Testis (tissue), 3 donors: ENCODE measurements around the gene ZCCHC2. TPM values are rescaled to one million over a fixed set of nuclear protein-coding genes. Genes with fewer than 3 reads are reported as not detected.

Experiments used
- DNase-seq: peaks from one replicate; pipeline ENCODE4 v3.0.0-alpha.2; 2019
- H3K27ac ChIP-seq, 2 donors: fragments of 200-600 bp; sonication (generic); one replicate each; pipeline ENCODE4 v1.5.1; 2019
- H3K27me3 ChIP-seq: fragments of 200-600 bp; sonication (generic); one replicate; pipeline ENCODE4 v1.5.1; 2019
- H3K36me3 ChIP-seq: fragments of 200-600 bp; sonication (generic); one replicate; pipeline ENCODE4 v1.5.1; 2017; ENCODE audit warnings: low read depth; ENCODE audit errors: missing control alignments
- H3K4me1 ChIP-seq: fragments of 200-600 bp; sonication (generic); one replicate; pipeline ENCODE4 v1.5.1; 2019
- H3K4me3 ChIP-seq, 2 donors: fragments of 200-600 bp; sonication (generic); one replicate each; pipeline ENCODE4 v1.5.1; 2017 to 2019
- H3K9me3 ChIP-seq: fragments of 200-600 bp; sonication (generic); one replicate; pipeline ENCODE4 v1.5.1; 2017
- POLR2A ChIP-seq: fragments of 450-650 bp; IDR thresholded peaks from one replicate; pipeline ENCODE4 v1.6.1; 2017; ENCODE audit warnings: antibody characterized with exemption, mild to moderate bottlenecking, moderate library complexity
- WGBS, 2 donors: methylation state at CpG; one replicate each; pipeline ENCODE4 v1.1.5; 2018; 5-methylcytosine and 5-hydroxymethylcytosine counted together
- intact Hi-C: fragments of 100-400 bp; cut with DNase I; formaldehyde crosslinking; loops from one replicate; pipeline ENCODE4 v1.15.1; 2023; ENCODE audit warnings: low total_unique reads
- polyA plus RNA-seq: library from polyadenylated mRNA; stranded (reverse); fragments of 350-450 nt; fragmentation: Illumina TruSeq; extraction: RNeasy Lipid Tissue Mini Kit (QIAGEN cat#74804); gene quantifications from one replicate; pipeline ENCODE4 v1.2.3, GENCODE V29; 2014; ENCODE audit warnings: low read depth, low replicate concordance; ENCODE audit not compliant: insufficient read depth
- total RNA-seq, 2 donors: library from RNA; depleted of rRNA; stranded (reverse); fragments of >200 nt; gene quantifications; one replicate each; pipeline ENCODE4 v1.2.3, GENCODE V29; 2016
- TF ChIP-seq, protein P1 (sequence below), 3 experiments: fragments of 450-650 bp in 2 of 3; fragments of 200-600 bp in 1 of 3; sonication (generic) in 1 of 3; IDR thresholded peaks; one replicate each; pipeline ENCODE4 v1.5.1; 2016 to 2019; ENCODE audit warnings: antibody characterized with exemption in 3 of 3, mild to moderate bottlenecking in 2 of 3, moderate library complexity in 1 of 3

The ZCCHC2 gene
- total and polyA plus RNA-seq, 3 donors from 2014 or later: 46.2 to 56.9 (median 51.6) TPM

DNA sequence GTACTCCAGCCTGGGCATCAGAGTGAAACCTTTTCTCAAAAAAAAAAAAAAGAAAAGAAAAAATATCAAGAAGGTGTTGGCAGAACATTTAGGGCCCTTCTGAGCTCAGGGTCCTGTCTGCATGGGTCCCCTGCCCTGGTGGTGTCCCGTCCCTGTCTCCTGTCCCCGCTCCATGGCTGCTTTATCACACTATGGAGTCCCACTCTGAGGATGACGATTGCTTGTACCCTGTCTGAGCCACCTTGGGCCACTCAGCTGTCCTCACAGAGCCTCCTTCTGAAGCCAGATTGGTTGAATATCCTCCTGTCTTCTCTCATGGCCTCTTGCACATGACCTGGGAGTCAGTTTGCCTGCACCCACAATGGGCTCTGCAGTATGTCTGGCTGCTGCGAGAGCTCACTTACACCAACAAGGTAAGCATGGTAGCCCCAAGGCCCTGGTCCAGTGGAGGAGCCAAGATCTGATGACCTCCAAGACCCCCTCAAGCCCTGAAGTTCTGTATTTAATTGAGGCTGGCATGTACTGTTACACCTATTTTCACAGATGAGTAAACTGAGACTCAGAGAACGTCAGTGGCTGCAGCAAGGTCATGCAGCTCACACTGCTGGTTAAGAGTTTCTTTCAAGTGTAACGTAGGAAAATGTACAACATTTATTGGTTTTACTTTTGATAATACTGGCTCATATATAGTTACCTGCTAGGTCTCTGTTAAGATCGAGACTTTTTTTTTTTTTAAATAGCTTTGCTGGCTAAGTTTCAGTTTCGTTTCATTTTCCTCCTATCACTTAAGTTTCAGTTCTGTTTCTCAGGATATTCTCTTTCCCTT lies 16.9 kb upstream of the ZCCHC2 start:
- H3K27ac ChIP-seq: peak overlapping the region in 1 of 2 donors; percentile 50
- H3K36me3 ChIP-seq: no peaks in the 10 kb centered on the region
- H3K4me3 ChIP-seq: peak overlapping the region; percentile 0 to 36
- WGBS, 2 donors: 64 to 65% methylated on average over 8 of the region's 8 CpGs
- no peaks in the 10 kb centered on the region for H3K4me1 ChIP-seq
- intact Hi-C loops: no loop called here
- no peak for TF ChIP-seq POLR2A
- TF ChIP-seq, protein P1, sequence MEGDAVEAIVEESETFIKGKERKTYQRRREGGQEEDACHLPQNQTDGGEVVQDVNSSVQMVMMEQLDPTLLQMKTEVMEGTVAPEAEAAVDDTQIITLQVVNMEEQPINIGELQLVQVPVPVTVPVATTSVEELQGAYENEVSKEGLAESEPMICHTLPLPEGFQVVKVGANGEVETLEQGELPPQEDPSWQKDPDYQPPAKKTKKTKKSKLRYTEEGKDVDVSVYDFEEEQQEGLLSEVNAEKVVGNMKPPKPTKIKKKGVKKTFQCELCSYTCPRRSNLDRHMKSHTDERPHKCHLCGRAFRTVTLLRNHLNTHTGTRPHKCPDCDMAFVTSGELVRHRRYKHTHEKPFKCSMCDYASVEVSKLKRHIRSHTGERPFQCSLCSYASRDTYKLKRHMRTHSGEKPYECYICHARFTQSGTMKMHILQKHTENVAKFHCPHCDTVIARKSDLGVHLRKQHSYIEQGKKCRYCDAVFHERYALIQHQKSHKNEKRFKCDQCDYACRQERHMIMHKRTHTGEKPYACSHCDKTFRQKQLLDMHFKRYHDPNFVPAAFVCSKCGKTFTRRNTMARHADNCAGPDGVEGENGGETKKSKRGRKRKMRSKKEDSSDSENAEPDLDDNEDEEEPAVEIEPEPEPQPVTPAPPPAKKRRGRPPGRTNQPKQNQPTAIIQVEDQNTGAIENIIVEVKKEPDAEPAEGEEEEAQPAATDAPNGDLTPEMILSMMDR (IDR thresholded peaks at IDR 0.05): no peak
- no peaks in the 10 kb centered on the region for H3K27me3 ChIP-seq
- no peaks in the 10 kb centered on the region for H3K9me3 ChIP-seq
- no peak for DNase-seq

DNA sequence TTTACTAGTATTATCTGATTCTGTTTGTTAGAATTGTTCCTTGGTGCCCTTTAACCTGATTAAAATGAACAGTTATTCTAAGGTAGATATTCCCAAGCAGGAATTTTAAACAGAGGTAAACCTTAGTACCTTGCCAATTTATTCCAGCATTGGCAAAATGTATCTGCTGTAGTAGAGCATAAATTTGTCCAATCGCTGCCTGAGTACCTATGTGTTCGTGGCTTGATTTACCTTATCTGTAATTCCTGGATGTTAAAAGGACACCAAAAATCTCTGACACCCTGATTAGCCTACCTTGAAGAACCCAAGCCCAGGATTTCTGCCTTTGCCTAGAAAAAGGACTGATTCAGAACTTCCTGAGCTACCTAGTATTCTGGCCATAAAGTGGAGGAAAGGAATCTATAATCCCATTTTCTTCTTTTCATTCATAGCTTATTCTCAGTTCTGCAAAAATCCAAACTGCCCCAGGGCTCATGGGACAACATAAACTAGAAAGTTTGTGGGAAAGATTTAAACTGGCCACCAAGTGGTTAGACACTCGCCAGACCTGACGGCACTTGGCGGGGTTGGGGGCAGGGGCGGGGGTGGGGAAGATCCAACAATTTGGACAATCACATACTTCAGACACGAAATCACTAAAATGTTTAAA lies 16.2 kb upstream of the ZCCHC2 start:
- no peaks in the 10 kb centered on the region for H3K9me3 ChIP-seq
- H3K27ac ChIP-seq: peak overlapping the region in 1 of 2 donors; percentile 50
- peak overlapping the region; percentile 0 to 36 for H3K4me3 ChIP-seq
- no peak for DNase-seq
- H3K36me3 ChIP-seq: no peaks in the 10 kb centered on the region
- TF ChIP-seq POLR2A: no peak
- TF ChIP-seq, protein P1 (IDR thresholded peaks at IDR 0.05): no peak
- no peaks in the 10 kb centered on the region for H3K4me1 ChIP-seq
- WGBS, 2 donors: 58 to 65% methylated on average over 7 of the region's 7 CpGs
- H3K27me3 ChIP-seq: no peaks in the 10 kb centered on the region
- intact Hi-C loops: no loop called here

DNA sequence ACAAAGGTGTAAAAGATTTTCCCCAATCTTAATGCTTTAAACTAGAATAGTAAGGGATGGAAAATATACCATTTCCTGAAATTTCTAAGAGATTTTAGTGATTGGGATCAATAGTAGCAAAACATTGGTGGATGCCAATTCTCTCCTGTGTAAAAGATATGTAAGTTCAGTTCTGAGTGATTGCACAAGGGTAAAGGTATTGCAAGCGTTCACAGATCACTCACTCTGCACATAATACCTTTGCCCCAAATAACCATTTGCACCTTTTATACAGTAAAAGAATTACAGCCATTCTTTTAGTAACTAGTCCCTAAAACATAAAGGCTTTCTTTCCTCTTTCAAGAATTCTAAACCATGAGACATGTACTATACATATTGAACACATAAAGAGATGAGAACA lies 13.0 kb upstream of the ZCCHC2 start:
- H3K9me3 ChIP-seq: no peaks in the 10 kb centered on the region
- intact Hi-C loops: no loop called here
- H3K4me1 ChIP-seq: no peaks in the 10 kb centered on the region
- H3K4me3 ChIP-seq: no peak overlapping the region
- no peak overlapping the region for H3K27ac ChIP-seq
- no peak for DNase-seq
- 92 to 96% methylated on average over 1 of the region's 1 CpG for WGBS, 2 donors
- no peaks in the 10 kb centered on the region for H3K27me3 ChIP-seq
- H3K36me3 ChIP-seq: no peaks in the 10 kb centered on the region
- TF ChIP-seq, protein P1 (IDR thresholded peaks at IDR 0.05): no peak
- TF ChIP-seq POLR2A: no peak

DNA sequence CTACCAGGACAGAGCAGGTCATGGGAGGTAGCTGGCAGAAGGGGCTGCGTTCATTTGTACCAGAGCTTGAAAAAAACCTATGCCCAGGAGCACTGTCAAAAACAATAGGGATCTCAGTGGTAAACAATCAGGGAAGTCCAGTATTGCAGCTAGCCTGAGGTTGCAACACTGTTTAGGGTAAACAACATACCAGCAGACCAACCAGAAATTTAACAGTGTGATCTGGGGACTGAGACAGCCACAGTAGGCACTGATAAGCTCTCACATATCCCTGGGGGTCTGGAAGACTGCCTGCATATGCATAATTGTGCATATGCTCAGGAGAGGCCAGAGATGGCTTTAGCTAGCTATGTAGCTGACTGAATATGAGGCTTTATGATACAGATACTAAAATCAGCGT lies 12.0 kb upstream of the ZCCHC2 start:
- no peak overlapping the region for H3K27ac ChIP-seq
- intact Hi-C loops: no loop called here
- no peak for DNase-seq
- WGBS, 2 donors: 86 to 91% methylated on average over 2 of the region's 2 CpGs
- no peaks in the 10 kb centered on the region for H3K36me3 ChIP-seq
- no peaks in the 10 kb centered on the region for H3K27me3 ChIP-seq
- H3K4me3 ChIP-seq: no peak overlapping the region
- H3K4me1 ChIP-seq: no peaks in the 10 kb centered on the region
- TF ChIP-seq, protein P1 (IDR thresholded peaks at IDR 0.05): no peak
- TF ChIP-seq POLR2A: no peak
- H3K9me3 ChIP-seq: no peaks in the 10 kb centered on the region
